ENCODE data around the gene RAD51B.

GRCh38 chr14:68655021-68655831 is 835.6 kb downstream of the RAD51B start:
- TF ChIP-seq EZH2 (IDR thresholded peaks at IDR 0.05; ENCODE audit: low read length) (no peak), CTCF (optimal IDR thresholded peaks at IDR 0.05 in 1 of 3, IDR thresholded peaks at IDR 0.05 in 1 of 3, conservative IDR thresholded peaks at IDR 0.05 in 1 of 3; ENCODE audit: extremely low read depth in 1 of 3, insufficient read depth in 2 of 3, low read length in 3 of 3) (no peak)

Data from keratinocyte (primary cell).